Progenitor cell of endocrine pancreas (in vitro differentiated cells): ENCODE data around the gene HEXIM2. TPM values are rescaled to one million over a fixed set of nuclear protein-coding genes. Genes with fewer than 3 reads are reported as not detected.

Experiments used
- DNase-seq: peaks from one replicate; pipeline ENCODE4 v3.0.0; 2021; ENCODE audit warnings: low spot score; ENCODE audit not compliant: unreplicated experiment
- H3K27ac Mint-ChIP-seq: 2 replicates; pipeline ENCODE4 v1.8.0; 2021; ENCODE audit warnings: mild to moderate bottlenecking, moderate library complexity, mixed read lengths
- H3K27me3 Mint-ChIP-seq: 2 replicates; pipeline ENCODE4 v1.8.0; 2021; ENCODE audit warnings: mixed read lengths
- H3K36me3 Mint-ChIP-seq: 2 replicates; pipeline ENCODE4 v1.8.0; 2022; ENCODE audit warnings: mixed read lengths; ENCODE audit not compliant: insufficient read depth
- H3K4me1 Mint-ChIP-seq: 2 replicates; pipeline ENCODE4 v1.8.0; 2021; ENCODE audit warnings: low read depth, mixed read lengths
- H3K4me3 Mint-ChIP-seq: 2 replicates; pipeline ENCODE4 v1.8.0; 2021; ENCODE audit warnings: low read depth, mild to moderate bottlenecking, moderate library complexity, mixed read lengths
- H3K9me3 Mint-ChIP-seq: 2 replicates; pipeline ENCODE4 v1.8.0; 2021; ENCODE audit warnings: low read depth, mixed read lengths
- total RNA-seq: library from RNA; stranded (reverse); gene quantifications from 2 replicates; pipeline ENCODE4 v1.2.1, GENCODE V29; 2021
- TF ChIP-seq, protein P1 (sequence below): fragments of 200-600 bp; sonication (generic); IDR thresholded peaks from one replicate; pipeline ENCODE4 v1.5.0; 2021; ENCODE audit warnings: antibody characterized with exemption, mild to moderate bottlenecking; ENCODE audit not compliant: unreplicated experiment

Gene HEXIM2
- total RNA-seq, 1 donor from 2014 or later, result 11.9 TPM

DNA sequence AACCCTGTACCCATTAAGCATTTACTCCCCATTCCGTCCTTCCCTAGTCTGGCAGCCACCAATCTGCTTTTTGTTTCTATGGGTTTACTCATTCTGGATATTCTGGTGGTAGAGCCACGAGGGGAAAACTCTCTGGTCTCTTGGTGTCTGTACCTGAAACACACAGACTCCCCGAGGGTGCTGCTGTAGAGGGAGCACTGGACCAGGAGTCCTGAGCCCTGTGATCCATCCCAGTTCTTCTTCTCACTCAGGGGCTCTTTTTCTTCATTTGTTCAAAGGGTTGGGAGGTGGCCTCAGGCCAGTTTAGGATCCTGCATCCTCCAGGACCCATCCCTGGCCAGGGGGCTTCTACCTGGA lies 14.1 kb downstream of the HEXIM2 start:
- Mint-ChIP-seq H3K4me1 (peaks cover 22% of the 10 kb centered on the region), H3K27ac (no peak overlapping the region), H3K9me3 (no peaks in the 10 kb centered on the region), H3K27me3 (peaks cover 10% of the 10 kb centered on the region), H3K4me3 (no peak overlapping the region), H3K36me3 (no peaks in the 10 kb centered on the region)
- DNase-seq, result no peak
- TF ChIP-seq, protein P1, sequence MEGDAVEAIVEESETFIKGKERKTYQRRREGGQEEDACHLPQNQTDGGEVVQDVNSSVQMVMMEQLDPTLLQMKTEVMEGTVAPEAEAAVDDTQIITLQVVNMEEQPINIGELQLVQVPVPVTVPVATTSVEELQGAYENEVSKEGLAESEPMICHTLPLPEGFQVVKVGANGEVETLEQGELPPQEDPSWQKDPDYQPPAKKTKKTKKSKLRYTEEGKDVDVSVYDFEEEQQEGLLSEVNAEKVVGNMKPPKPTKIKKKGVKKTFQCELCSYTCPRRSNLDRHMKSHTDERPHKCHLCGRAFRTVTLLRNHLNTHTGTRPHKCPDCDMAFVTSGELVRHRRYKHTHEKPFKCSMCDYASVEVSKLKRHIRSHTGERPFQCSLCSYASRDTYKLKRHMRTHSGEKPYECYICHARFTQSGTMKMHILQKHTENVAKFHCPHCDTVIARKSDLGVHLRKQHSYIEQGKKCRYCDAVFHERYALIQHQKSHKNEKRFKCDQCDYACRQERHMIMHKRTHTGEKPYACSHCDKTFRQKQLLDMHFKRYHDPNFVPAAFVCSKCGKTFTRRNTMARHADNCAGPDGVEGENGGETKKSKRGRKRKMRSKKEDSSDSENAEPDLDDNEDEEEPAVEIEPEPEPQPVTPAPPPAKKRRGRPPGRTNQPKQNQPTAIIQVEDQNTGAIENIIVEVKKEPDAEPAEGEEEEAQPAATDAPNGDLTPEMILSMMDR, result no peak

DNA sequence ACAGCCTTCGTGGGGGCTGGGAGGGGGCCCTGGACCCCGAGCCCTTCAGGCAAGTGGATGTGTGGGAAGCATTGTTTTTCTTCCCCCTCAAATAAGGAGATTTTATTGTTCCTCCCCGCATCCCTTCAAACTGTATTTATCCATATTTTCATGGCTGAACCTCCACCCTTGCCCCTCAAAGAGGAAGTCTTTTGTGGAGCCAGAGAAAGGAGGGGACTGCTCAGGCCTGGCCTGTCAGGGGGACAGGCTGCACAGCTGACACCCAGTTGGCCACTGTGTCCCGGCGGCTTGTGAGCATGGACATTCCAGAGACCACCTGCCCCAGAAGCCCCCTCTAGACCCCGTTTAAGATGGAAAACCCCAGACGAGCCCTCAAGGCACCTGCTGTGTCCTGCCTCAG lies 15.9 kb downstream of the HEXIM2 start:
- DNase-seq, result no peak
- TF ChIP-seq, protein P1, result no peak
- no peaks in the 10 kb centered on the region for H3K9me3 Mint-ChIP-seq
- H3K36me3 Mint-ChIP-seq, result no peaks in the 10 kb centered on the region
- no peak overlapping the region for H3K27ac Mint-ChIP-seq
- peaks cover 8% of the 10 kb centered on the region for H3K4me1 Mint-ChIP-seq
- peaks cover 14% of the 10 kb centered on the region for H3K27me3 Mint-ChIP-seq
- no peak overlapping the region for H3K4me3 Mint-ChIP-seq

DNA sequence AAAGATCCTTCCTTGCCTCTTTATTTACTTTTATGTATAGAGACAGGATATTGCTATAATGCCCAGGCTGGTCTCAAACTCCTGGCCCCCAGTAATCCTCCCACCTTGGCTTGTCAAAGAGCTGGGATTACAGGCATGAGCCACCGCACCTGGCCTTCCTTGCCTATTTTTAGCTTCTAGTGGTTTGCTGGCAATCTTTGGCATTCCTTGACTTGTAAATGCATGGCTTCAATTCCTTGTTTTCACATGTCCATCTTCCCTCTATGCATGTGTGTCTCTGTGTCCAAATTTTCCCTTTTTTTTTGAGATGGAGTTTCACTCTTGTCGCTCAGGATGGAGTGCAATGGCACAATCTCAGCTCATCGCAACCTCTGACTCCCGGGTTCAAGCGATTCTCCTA lies 22.5 kb downstream of the HEXIM2 start:
- Mint-ChIP-seq H3K36me3 (no peaks in the 10 kb centered on the region), H3K27ac (no peak overlapping the region), H3K4me1 (peaks cover 8% of the 10 kb centered on the region), H3K9me3 (no peaks in the 10 kb centered on the region), H3K27me3 (peaks cover 26% of the 10 kb centered on the region), H3K4me3 (no peak overlapping the region)
- no peak for DNase-seq
- TF ChIP-seq, protein P1, result no peak

- no peak for DNase-seq
- TF ChIP-seq, protein P1, result no peak
- Mint-ChIP-seq H3K36me3 (no peaks in the 10 kb centered on the region), H3K4me3 (no peak overlapping the region), H3K27ac (peak overlapping the region; percentile 40), H3K4me1 (peaks cover 10% of the 10 kb centered on the region), H3K9me3 (no peaks in the 10 kb centered on the region), H3K27me3 (peaks cover 28% of the 10 kb centered on the region)
Measured at GRCh38 chr17:45186801-45187354, 25.2 kb downstream of the HEXIM2 start.

DNA sequence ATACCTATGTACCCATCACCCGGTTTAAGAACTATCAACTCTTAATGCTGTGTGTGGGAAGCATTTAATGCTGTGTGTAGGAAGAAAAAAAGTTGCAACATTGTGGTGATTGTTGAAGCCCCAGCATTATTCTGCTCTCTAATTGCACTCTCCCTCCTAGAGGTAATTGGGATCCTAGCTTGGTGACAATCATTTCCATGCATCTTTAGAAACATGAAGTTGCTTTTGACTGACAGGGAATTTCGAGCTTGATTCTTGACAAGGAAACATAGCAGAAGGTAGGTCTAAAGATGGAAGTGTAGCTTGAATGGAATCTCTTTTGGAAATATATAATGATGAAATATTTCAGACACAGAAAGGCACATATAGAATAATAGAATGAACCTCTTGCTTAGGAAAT lies 27.3 kb downstream of the HEXIM2 start:
- DNase-seq, result no peak
- Mint-ChIP-seq H3K36me3 (no peaks in the 10 kb centered on the region), H3K27me3 (peaks cover 27% of the 10 kb centered on the region), H3K27ac (no peak overlapping the region), H3K9me3 (no peaks in the 10 kb centered on the region), H3K4me1 (peaks cover 8% of the 10 kb centered on the region), H3K4me3 (no peak overlapping the region)
- TF ChIP-seq, protein P1, result no peak
